Measurements from ENCODE around the gene KCNJ18.
"Not testable (repeated sequence)": the region's sequence is repeated elsewhere in the genome, so short reads cannot be mapped to it uniquely, and the experiment has no call there.

The KCNJ18 gene

DNA sequence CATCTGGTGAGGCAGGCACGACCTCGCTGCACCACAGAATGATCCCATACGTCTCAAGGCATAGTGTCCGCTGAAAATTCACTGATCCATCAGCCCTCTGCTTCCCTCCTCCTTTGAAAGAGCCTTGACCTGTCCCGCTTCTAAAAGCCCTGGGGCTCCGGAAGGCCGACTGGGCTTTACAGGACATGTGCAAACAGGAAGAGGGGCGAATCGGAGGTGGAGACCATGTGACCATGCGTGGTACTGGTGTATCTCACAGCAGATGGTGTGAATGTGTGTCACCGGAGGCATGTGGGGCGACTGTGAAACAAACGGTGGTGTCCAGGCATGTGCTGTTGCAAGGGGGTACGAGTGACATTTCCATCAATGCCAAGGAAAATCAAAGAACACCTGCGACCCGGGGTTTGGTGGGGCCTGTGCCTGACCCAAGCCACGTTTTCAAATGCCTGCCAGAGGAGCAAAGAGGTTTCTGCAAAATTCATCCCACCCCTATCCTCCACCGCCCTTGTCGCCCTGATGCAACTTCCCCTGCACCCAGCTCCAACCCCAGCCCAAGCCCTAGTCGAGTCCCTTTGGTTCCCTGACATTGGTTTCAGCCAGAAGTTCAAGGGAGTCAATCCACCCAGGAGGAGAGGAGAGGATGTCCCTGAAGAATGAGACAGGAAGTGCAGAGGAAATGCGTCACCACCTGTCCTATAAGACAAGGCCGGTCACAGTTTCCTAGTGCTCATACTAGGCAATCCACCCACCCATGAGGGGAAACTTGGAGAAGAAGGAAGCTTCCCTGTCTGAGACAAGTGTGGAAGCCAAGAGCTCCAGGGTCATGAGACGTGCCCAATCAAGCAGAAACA is 5.9 kb upstream of the KCNJ18 start:
- DNase-seq: no peak

DNA sequence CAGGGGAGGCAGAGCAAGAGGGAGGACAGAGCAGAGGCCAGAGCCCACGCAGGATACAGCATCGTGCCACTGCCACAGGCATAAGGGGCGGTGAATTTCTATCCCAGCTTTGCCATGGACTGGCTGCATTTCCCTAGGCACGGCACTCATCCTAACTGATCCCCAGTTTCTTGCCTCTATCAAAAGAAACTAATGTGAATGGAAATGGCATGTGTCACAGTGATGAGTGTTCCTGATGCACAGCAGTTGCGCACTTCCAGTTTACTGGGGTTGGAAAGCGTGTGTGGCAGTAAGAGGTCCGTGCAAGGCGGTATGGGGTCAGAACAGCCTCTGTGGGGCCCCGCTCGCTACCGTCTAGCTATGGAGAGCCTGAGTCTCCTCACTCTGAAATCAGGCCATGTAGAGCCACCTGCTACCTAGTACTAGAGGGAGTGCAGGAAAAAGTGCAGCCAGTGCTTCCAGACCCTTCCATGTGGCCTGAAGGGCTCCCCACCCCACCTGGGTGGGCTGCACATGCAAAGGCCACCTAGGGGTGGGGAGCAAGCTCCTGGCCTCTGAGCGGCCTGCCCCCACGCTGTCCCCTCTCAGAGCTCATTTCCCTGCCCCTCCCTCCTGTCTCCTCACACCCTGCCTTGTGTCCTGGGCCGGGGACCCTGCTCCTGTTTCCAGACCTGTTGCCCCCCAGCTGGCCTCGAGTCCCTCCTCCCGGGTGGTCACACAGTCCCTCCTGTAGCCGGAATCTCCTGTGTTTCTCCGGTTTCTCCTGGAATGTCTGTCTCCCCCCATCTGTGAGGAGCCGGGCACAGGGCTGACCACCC is 5.0 kb upstream of the KCNJ18 start:
- DNase-seq: no peak

GRCh38 chr17:21688293-21688949 is 3.9 kb upstream of the KCNJ18 start:
- DNase-seq: no peak

DNA sequence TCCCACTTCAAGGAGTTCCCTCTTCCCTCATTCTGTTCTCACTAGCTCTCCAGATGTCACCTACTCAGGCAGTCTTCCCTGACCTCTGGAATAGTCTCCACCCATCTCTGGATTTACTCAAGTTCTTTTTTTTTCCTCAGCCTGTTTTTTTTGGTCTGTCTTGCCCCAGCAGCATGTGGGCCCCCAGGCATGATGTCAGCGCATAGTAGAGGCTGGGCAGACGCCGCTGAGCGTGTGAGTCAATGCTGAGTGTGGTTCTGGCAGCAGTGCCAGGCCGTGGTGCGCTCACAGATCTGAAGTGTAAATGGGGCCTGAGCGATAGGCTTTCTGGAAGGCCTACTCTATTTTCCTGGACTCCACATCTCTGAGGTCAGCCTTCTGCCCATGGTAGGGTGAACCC is 2.7 kb upstream of the KCNJ18 start:
- DNase-seq: no peak

DNA sequence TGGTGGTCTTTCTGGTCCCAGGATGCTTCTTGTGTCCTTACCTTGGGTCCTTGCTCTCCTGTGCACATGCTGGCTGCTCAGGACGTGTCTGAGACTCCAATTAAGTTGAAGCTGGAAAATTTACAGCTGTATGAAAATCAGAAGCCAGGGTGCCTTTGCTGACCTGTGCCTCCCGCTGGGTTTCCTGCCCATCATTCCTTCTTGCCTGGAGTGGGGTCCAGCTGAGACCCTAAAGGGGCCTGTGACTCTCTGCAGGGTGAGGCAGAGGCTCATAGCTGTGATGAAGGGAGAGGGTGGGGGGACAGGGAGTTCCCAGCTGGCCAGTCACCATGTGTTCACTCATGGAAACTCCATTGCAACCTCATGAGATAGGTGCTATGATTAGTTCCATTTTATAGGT is 1.5 kb upstream of the KCNJ18 start:
- DNase-seq: not testable (repeated sequence)

DNA sequence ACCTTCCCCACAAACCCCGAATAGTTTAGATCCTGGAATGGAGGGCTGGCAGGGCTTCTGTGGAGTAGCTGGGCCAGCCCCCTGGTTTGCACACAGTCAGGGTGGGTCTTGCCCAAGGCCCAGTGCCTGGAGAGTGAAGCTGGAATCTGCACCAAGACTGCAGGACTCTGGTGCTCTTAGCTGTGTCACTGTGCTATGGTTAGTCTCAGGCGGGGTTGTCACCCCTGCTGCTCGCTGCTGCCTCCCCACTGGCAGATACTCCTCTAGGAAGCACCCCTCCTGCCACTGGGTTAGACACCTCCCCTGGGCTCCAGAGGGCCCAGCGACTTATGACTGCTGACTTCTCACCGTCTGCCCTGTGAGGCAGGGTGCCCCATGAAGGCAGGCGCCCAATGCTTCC is 842 bp upstream of the KCNJ18 start:
- DNase-seq: not testable (repeated sequence)

DNA sequence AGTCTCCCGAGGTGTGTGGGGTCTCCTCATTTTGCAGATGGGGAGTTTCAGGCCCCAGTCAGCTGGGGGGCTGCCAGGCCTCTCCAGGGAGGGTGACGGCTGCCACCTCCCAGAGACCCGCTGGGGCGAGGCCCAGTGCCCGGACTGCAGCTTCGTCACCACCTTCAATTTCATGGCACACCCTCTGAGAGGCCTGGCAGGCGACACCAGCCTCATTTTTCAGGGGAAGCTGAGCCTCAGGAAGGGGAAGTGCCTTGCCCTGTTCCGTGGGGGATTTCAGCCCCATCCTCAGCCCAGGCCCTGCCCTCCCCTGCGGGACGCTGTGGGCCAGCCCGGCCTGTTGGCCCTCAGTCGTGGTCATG is 362 bp downstream of the KCNJ18 start:
- DNase-seq: not testable (repeated sequence)

- DNase-seq: not testable (repeated sequence)
Observed at GRCh38 chr17:21693391-21693796, 1.1 kb downstream of the KCNJ18 start.

DNA sequence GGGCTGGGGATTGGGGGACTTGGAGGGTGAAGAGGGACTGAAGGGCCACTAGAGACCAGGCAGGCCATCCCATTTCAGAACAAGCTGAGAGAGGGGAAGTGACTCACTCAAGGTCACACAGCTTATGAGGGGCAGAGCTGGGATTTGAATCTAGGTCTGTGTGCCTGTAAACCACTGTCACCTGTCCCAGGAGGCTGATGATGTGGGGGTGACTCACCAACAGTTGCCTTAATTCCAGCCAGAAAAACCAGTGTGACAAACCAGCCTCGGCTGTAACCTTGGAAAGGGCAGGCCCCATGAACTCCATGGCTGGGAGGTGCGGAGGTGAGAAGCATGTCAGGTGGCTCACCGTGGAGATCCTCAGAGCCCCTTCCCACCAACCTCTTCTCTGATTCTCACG is 1.6 kb downstream of the KCNJ18 start:
- DNase-seq: not testable (repeated sequence)

DNA sequence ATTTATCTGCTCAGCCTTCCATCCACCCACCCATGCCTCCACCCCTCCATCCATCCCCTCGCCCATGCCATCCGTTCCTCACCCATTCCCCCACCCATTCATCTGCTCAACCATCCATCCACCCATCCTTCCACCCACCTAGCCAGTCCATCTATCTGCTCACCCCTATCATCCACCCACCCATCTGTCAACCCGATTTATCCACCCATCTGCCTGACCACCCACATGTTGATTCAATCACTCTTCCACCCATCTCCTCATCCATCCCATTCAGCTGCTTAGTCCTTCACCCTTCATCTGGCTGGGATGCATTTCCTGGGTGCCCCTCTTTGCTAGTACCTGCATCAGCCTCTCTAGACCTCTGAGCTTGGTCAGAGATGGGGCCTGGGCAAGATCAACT is 3.9 kb downstream of the KCNJ18 start:
- not testable (repeated sequence) for DNase-seq

DNA sequence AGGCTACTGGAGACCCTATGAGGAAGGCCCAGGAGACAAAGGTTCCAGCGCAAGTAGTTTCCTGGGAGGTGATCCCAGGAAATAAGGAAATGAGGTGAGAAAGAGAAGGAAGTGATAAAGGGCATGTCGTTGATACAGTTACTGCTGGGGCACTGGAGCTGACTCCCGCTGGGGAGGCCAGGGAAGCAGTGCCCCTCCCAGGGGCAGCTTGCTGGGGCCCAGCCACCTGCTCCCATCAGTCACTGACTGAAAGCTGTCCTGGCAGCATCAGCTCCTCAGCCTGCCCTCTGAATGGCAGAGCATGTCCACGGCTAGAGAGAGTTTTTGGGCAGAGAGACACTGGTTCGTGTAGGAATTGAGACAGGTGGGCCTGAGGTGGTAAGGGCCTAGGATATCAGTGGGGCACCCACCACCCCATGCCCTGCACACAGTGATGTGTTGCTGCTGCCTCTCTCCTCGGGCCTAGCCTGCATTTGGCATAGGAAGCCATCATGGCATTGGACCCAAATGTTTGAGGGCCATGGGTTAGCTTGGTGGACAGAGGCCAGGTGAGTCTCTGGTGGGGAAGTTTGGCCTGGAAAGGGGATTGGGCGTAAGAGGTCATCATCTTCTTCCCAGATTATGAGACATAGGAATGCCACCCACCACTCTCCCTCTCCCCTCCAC is 4.7 kb downstream of the KCNJ18 start:
- DNase-seq: not testable (repeated sequence)

GRCh38 chr17:21697508-21697860 is 5.2 kb downstream of the KCNJ18 start:
- DNase-seq: not testable (repeated sequence)

GRCh38 chr17:21698437-21699075 is 6.2 kb downstream of the KCNJ18 start:
- not testable (repeated sequence) for DNase-seq

- not testable (repeated sequence) for DNase-seq
Observed at GRCh38 chr17:21699124-21699523, 6.8 kb downstream of the KCNJ18 start.

DNA sequence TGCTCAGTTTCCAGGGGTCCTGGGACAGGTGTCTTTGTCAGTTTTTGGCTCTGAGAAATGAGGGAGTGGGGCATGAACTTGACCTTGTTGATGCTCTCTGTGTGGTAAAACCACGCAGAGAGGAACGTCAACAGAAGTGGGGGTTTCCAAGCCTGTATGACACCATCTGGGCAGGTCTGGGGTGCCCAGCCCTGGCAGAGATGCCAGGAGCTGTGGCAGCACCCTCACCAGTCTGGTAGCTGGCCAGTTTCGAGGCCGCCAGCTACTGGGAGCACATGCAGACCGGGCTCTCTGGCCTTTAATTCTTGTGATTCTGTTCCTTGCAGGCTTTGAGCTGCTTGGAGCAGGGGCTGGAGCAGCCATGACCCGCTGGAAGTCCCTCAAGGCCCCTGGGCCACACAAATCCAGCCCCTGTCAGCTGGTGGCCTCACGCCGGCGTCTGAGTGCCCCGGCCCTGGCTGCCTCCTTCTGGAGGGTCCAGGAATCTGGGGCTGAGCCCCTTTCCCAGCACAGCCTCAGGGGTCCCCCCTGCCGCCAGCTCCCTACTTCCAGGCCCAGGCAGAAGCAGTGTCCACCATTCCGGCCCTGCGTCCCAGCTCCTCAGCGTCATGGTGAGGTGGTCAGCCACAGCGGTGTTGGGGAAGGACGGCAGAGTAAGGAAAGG is 7.4 kb downstream of the KCNJ18 start:
- DNase-seq: not testable (repeated sequence)

- DNase-seq: not testable (repeated sequence)
Observed at GRCh38 chr17:21701090-21701489, 8.8 kb downstream of the KCNJ18 start.

- DNase-seq: not testable (repeated sequence)
Observed at GRCh38 chr17:21702029-21702428, 9.7 kb downstream of the KCNJ18 start.

- not testable (repeated sequence) for DNase-seq
Observed at GRCh38 chr17:21702521-21702920, 10.2 kb downstream of the KCNJ18 start.

GRCh38 chr17:21702940-21703640 is 10.8 kb downstream of the KCNJ18 start:
- DNase-seq: not testable (repeated sequence)

GRCh38 chr17:21703891-21704872 is 11.9 kb downstream of the KCNJ18 start:
- DNase-seq: not testable (repeated sequence)

All from effector CD4-positive, alpha-beta T cell (primary cell).